ENCODE results near the gene KIF3B. TPM values are rescaled to one million over a fixed set of nuclear protein-coding genes. Genes with fewer than 3 reads are reported as not detected.

KIF3B gene
- total and polyA plus RNA-seq, 2 of the 13 experiments (the other 11 are each of a cell fraction or from before 2014, with no cell fraction given), result 23.6 to 28.8 TPM

GRCh38 chr20:32325706-32326503 lies 48.5 kb downstream of the KIF3B start (continued):
- TF ChIP-seq, protein P1, sequence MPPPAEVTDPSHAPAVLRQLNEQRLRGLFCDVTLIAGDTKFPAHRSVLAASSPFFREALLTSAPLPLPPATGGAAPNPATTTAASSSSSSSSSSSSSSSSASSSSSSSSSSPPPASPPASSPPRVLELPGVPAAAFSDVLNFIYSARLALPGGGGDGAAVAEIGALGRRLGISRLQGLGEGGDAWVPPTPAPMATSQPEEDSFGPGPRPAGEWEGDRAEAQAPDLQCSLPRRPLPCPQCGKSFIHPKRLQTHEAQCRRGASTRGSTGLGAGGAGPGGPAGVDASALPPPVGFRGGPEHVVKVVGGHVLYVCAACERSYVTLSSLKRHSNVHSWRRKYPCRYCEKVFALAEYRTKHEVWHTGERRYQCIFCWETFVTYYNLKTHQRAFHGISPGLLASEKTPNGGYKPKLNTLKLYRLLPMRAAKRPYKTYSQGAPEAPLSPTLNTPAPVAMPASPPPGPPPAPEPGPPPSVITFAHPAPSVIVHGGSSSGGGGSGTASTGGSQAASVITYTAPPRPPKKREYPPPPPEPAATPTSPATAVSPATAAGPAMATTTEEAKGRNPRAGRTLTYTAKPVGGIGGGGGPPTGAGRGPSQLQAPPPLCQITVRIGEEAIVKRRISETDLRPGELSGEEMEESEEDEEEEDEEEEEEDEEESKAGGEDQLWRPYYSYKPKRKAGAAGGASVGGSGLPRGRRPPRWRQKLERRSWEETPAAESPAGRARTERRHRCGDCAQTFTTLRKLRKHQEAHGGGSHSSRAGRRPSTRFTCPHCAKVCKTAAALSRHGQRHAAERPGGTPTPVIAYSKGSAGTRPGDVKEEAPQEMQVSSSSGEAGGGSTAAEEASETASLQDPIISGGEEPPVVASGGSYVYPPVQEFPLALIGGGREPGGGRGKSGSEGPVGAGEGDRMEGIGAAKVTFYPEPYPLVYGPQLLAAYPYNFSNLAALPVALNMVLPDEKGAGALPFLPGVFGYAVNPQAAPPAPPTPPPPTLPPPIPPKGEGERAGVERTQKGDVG (CRISPR knock-in tag; IDR thresholded peaks at IDR 0.05; ENCODE audit: borderline replicate concordance), result no peak
- TF ChIP-seq HNF4G (IDR thresholded peaks at IDR 0.05; ENCODE audit: borderline replicate concordance, low read depth, low read length) (peak; percentile 58; the same call in 1 of the 2 replicates), HNF4G (CRISPR knock-in tag; IDR thresholded peaks at IDR 0.05; ENCODE audit: borderline replicate concordance, low read depth) (no peak), ZSCAN22 (CRISPR knock-in tag; IDR thresholded peaks at IDR 0.05) (no peak), ZNF10 (CRISPR knock-in tag; IDR thresholded peaks at IDR 0.05; ENCODE audit: borderline replicate concordance, low read depth) (no peak), ZNF75D (CRISPR knock-in tag; IDR thresholded peaks at IDR 0.05; ENCODE audit: borderline replicate concordance) (no peak), CAMTA2 (CRISPR knock-in tag; IDR thresholded peaks at IDR 0.05; ENCODE audit: borderline replicate concordance) (0 out of 2 replicates have a peak, but pooled peaks have one; percentile 71), NR2F6 (IDR thresholded peaks at IDR 0.05) (0 out of 2 replicates have a peak, but pooled peaks have one; percentile 17), NR2F6 (CRISPR knock-in tag; IDR thresholded peaks at IDR 0.05) (peak; percentile 87), RELA (CRISPR knock-in tag; IDR thresholded peaks at IDR 0.05) (no peak), MED13 (CRISPR knock-in tag; IDR thresholded peaks at IDR 0.05) (no peak), GRHL1 (CRISPR knock-in tag; conservative IDR thresholded peaks at IDR 0.05) (no peak), ZNF816 (CRISPR knock-in tag; IDR thresholded peaks at IDR 0.05; ENCODE audit: borderline replicate concordance) (peak; percentile 82; the same call in 1 of the 2 replicates), ZNF768 (CRISPR knock-in tag; IDR thresholded peaks at IDR 0.05) (no peak), KAT2B (IDR thresholded peaks at IDR 0.05; ENCODE audit: borderline replicate concordance, low read depth, low read length) (no peak), KDM1A (CRISPR knock-in tag; IDR thresholded peaks at IDR 0.05) (peak; percentile 97), RORA (CRISPR knock-in tag; IDR thresholded peaks at IDR 0.05) (no peak), NONO (IDR thresholded peaks at IDR 0.05) (no peak), NONO (CRISPR knock-in tag; conservative IDR thresholded peaks at IDR 0.05) (peak; percentile 65; the same call in 1 of the 2 replicates)
- TF ChIP-seq, protein P2, sequence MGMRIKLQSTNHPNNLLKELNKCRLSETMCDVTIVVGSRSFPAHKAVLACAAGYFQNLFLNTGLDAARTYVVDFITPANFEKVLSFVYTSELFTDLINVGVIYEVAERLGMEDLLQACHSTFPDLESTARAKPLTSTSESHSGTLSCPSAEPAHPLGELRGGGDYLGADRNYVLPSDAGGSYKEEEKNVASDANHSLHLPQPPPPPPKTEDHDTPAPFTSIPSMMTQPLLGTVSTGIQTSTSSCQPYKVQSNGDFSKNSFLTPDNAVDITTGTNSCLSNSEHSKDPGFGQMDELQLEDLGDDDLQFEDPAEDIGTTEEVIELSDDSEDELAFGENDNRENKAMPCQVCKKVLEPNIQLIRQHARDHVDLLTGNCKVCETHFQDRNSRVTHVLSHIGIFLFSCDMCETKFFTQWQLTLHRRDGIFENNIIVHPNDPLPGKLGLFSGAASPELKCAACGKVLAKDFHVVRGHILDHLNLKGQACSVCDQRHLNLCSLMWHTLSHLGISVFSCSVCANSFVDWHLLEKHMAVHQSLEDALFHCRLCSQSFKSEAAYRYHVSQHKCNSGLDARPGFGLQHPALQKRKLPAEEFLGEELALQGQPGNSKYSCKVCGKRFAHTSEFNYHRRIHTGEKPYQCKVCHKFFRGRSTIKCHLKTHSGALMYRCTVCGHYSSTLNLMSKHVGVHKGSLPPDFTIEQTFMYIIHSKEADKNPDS (CRISPR knock-in tag; IDR thresholded peaks at IDR 0.05), result 0 out of 2 replicates have a peak, but pooled peaks have one; percentile 21
- TF ChIP-seq, protein P3, sequence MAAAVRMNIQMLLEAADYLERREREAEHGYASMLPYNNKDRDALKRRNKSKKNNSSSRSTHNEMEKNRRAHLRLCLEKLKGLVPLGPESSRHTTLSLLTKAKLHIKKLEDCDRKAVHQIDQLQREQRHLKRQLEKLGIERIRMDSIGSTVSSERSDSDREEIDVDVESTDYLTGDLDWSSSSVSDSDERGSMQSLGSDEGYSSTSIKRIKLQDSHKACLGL (CRISPR knock-in tag; IDR thresholded peaks at IDR 0.05), result no peak
- TF ChIP-seq, protein P4, sequence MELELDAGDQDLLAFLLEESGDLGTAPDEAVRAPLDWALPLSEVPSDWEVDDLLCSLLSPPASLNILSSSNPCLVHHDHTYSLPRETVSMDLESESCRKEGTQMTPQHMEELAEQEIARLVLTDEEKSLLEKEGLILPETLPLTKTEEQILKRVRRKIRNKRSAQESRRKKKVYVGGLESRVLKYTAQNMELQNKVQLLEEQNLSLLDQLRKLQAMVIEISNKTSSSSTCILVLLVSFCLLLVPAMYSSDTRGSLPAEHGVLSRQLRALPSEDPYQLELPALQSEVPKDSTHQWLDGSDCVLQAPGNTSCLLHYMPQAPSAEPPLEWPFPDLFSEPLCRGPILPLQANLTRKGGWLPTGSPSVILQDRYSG (CRISPR knock-in tag; IDR thresholded peaks at IDR 0.05), result 0 out of 2 replicates have a peak, but pooled peaks have one; percentile 33
